HG03521 (cell line): ENCODE results near the gene NECAP2.
"Not testable (repeated sequence)": the region's sequence is repeated elsewhere in the genome, so short reads cannot be mapped to it uniquely, and the experiment has no call there.

ENCODE experiments used
- ATAC-seq: cut with Tn5 transposase; IDR thresholded peaks from one replicate; pipeline ENCODE4 v1.9.1; 2021; ENCODE audit warnings: mild to moderate bottlenecking, moderate library complexity; ENCODE audit not compliant: unreplicated experiment

Gene NECAP2

DNA sequence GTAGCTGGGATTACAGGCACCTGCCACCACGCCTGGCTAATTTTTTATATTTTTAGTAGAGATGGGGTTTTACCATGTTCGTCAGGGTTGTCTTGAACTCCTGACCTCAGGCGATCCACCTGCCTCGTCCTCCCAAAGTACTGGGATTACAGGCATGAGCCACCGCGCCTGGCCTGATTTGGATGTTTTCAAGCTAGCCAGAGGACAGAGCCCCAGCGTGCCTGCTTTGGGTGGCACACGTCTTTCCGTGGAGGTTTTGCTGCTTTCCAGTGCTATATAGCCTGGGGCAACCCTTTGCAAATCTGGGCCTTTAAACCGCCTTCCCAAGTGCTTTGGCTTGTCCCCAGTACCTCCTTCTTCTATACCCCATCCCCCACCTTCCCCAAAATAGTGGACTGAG lies 15.6 kb downstream of the NECAP2 start:
- ATAC-seq = not testable (repeated sequence)

GRCh38 chr1:16458831-16459230 lies 18.3 kb downstream of the NECAP2 start:
- ATAC-seq = no peak

DNA sequence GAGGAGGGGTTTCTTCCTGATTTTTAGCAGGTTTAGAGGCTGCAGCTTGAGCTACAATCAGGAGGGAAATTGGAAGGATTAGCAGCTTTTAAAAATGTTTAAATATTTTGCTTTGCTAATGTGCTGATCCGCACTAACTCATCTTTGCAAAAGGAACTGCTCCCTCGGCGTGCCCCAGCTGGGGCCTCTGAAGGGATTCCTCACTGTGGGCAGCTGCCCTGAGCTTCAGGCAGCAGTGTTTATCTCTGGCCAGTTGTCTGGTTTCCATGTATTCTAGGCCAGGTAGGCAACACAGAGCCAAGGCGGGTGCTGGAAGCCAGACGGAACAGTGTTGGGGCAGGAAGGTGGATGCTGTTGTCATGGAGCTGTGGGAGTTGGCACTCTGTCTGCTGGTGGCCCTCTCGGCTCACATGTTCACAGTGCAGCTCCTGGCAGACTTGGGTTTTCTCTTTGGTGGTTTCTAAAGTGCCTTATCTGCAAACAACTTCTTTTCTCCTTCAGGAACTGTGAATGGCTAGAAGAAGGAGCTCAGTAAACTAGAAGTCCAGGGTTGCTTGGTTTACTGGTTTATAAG lies 18.9 kb downstream of the NECAP2 start:
- ATAC-seq = no peak

GRCh38 chr1:16461681-16462080 lies 21.2 kb downstream of the NECAP2 start:
- no peak for ATAC-seq

DNA sequence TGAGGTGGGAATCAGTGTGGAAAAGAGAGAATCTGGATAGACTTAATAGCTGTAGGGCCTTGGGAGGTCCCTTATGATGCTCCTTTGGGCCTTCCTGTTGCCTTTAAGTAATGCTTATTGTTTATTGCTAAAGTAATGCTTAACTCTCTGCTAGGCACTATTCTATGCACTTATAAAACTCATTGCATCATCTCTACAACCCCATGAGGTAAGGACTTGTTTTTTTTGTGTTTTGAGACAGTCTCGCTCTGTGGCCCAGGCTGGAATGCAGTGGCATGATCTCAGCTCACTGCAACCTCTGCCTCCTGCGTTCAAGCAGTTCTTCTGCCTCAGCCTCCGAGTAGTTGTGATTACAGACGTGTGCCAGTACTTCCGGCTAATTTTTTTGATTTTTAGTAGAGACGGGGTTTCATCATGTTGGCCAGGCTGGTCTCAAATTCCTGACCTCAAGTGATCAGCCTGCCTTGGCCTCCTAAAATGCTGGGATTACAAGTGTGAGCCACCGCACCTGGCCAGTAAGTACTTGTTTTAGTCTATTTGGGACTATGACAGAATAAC lies 22.3 kb downstream of the NECAP2 start:
- ATAC-seq = no peak

GRCh38 chr1:16464917-16465625 lies 24.5 kb downstream of the NECAP2 start:
- ATAC-seq = no peak

DNA sequence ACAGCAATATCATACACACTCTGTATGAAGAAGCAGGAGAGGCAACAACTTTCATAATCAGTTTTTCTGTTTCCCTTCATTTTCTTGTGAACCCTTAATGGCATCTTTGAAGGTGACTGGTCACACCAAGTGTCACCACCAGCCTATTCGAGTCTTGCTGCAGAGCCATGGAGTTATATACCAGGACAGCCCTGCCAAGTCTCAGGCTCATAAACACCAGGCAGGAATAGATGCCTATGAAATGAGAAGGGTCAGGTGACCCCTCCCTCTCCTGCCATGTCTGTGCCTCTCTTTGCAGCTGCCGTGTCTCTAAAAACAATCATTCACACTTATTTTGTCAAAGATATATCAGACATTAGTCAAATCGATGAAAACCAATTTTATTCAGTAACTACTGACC lies 28.0 kb downstream of the NECAP2 start:
- ATAC-seq = no peak

DNA sequence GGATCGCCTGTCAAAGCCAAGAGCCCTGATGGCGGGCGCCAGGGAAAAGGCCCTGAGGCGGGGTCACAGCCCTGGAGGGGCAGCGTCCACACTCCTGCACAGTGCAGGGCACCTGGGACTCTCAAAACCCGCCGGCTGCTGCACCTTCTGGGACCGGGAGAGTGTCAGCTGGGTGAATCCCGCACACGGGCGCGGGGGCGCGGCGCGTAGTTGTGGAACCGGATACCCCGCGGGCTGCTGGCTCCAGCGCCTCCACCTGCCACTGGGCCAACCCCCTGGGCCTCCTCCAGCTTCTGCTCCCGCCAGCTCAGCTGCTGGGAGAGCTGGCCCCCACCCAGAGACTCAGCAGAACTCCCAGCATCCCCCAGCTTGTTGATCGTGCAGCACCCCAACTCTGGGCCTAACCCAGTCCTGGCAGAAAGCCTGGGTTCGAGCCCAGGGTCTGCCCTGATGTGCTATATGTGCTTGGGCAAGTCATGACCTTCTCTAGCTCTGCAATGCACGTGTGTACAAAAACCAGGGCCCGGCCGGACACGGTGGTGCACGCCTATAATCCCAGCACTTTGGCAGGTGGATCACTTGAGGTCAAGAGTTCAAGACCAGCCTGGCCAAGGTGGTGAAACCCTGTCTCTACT lies 33.8 kb downstream of the NECAP2 start:
- ATAC-seq = no peak

- ATAC-seq = not testable (repeated sequence)
Measured at GRCh38 chr1:16474891-16475290, 34.4 kb downstream of the NECAP2 start.

DNA sequence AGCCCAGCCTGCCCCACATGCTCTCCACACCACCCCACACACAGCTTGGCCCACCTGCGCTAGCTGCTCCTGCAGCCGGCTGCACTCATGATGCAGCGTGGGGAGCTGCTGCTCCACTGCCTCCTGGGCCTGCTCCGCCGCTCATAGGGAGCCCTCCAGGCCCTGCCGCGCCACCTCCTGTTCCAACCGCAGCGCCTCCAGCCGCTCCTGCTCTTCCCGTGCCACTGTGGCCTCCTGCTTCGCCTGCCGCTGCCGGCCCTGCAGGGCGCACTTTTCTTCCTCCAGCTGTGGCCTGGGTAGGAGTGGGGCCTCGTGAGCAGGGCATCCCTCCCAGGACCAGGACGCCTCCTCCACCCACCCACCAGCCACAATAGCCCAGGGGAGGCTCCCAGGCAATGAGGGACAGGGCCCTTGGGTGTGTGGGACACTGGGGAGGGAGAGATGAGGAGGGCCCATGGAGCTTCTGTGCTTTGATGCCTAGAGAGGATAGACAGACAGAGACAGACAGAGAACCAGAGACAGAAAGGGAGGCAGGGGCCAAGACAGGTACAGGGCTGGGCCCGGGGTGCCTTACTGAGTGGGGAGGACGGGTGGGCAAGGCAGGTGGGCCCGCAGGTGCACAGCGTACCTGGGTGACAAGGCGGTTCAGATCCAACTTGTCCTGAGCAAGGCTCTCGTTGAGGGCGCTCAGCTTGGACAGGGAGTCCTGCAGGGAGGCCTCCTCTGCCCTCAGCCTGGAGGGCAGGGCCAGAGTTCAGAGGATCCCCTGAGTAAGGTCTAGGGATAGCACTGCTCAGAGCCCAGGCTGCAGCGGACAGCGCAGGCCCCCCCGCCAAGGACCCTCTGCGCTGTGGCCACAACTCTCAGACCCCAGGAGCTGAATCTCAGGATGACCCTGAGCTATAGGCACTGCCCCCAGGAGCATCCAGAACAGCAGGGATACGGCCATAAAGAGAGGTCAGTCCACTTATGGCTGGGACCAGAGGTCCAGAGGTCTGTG lies 35.5 kb downstream of the NECAP2 start:
- not testable (repeated sequence) for ATAC-seq

DNA sequence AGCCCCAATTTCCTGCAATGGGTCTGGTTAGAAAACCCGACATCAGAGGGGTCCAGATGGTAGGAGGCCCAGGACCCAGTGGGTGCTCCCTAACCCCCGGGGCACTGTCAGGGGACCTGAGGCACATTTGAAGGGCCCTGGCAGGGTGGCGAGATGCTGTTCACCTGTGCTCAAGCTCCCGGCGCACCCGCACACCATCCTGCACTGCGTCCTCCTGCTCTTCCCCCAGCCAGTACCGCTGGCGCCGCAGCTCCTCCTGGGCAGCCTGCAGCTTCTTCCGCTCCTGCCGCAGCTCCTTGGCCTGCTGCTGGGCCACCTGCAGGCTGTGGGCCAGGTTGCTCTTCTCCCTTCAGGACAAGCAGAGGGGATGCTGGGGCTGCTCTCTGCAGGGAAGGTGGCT lies 37.6 kb downstream of the NECAP2 start:
- ATAC-seq = no peak

DNA sequence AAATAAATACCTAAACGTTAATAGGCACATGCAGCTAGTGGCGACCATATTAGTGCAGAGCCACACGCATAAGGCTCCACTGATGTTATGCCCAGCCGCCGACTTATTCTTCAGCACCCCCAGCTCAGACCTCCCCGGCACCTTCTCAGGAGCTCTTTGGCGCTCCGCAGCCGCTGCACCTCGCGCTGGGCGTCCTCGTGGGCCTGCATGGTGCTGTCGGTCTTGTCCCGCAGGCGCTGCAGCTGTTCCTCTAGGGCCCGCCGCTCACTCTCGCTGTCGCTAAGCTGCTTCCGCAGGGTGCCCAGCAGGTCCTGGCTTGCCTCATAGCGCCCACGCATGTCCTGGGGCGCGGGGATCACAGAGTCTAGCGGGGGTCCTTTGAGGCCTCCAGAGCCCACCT lies 42.6 kb downstream of the NECAP2 start:
- ATAC-seq = not testable (repeated sequence)

DNA sequence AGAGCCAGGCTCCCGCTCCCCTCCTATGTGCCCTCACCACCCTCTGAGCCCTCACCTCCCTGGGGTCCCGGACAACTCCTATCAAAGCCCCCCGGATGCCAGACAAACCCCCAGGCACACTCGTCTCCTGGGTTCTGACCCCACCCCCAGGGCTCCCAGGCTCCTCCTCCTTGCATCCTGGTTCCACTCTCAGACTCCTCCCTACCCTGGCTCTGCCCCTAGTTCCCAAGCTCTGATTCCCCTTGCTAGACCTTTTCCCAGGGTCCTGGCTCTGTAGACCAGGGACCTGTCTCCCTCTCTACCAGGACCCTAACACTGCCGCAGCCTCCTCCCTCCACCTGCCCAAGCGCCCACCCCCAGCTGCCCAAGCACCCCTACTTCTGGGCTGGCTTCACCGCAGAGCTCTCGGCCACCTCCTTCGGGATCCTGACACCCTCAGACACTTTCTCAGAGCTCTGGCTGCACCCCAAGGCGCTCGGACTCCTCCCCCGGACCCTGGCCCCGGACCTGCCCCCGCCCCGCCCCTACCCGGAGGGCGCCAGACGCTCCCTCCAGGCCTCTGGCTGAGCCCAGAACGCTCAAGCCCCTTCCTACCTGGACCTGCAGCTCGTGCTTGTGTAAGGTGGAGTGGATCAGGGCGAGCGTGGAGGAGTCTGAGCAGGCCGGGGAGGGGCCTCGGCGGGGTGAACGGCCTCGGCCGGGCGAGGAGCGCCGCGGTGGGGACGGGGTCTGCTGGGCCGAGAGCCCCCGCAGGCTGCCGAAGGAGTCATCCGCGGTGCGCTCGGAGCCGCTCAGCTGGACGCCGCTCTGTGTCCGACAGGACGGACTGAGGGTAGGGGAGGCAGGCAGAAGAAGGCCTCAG lies 43.3 kb downstream of the NECAP2 start:
- ATAC-seq = not testable (repeated sequence)

DNA sequence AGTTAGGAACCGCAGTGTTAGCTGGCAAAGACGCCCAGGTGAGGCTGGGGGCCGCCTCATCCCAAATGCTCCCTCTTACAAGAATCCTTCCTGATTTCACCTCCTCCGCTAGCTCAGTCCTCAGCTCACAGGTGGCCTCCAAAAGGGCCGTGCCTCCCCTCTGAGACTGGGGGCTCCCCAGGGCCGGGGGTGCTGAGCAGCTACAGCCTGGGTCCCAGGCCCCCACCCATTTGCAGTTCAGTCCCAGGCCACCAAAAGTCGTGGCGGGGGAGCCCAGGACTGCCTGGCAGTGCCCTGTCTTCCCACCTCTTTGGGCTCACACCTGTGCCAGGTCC lies 43.9 kb downstream of the NECAP2 start:
- no peak for ATAC-seq

GRCh38 chr1:16484931-16485330 lies 44.4 kb downstream of the NECAP2 start:
- no peak for ATAC-seq

DNA sequence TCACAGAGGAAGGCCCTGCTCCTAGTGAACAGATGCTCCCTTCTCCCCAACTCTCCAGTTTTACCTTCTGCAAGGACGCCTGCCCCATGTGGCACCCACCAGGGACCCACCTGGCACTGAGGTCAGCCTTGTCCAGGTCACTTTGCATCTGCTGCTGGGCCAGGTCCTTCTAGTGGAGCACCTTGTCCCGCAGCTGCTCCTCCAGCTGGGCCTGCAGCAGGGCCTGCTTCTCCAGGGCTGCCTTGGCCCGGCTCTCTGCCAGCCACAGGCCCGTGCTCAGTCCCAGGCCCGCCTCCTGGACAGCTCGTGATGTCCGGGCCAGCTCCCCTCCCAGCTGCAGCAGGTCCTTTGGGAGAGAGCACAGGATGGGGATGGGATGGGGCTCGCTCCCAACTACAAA lies 45.8 kb downstream of the NECAP2 start:
- ATAC-seq = not testable (repeated sequence)

- not testable (repeated sequence) for ATAC-seq
Measured at GRCh38 chr1:16487011-16487410, 46.5 kb downstream of the NECAP2 start.

DNA sequence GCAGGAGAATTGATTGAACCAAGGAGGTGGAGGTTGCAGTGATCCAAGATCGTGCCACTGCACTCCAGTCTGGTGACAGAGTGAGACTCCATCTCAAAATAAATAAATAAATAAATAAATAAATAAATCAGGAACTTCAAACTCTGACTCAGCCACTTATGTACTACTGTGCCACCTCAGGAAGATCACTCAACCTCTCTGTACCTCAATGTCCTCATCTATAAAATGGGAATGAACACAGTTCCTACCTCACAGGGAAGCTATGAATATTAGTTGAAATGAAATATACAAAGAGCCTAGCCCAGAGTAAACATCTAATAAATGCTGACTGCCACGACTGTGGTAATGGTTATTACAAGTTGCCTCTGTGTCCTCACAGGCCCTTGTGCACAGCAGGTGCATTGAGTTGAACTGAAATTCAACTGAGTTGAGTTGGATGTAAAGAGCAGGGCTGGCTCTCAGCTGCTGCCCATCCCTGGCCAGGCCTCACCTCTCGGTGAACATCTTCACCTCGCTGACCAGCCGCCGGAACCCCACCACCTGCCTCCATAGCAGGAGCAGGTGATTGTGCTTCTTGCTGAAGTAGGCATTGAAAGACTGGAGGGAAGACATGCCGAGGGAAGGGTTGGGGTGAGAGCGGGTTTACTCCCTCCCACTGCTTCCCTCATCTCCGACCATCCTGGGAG lies 48.8 kb downstream of the NECAP2 start:
- ATAC-seq = not testable (repeated sequence)

DNA sequence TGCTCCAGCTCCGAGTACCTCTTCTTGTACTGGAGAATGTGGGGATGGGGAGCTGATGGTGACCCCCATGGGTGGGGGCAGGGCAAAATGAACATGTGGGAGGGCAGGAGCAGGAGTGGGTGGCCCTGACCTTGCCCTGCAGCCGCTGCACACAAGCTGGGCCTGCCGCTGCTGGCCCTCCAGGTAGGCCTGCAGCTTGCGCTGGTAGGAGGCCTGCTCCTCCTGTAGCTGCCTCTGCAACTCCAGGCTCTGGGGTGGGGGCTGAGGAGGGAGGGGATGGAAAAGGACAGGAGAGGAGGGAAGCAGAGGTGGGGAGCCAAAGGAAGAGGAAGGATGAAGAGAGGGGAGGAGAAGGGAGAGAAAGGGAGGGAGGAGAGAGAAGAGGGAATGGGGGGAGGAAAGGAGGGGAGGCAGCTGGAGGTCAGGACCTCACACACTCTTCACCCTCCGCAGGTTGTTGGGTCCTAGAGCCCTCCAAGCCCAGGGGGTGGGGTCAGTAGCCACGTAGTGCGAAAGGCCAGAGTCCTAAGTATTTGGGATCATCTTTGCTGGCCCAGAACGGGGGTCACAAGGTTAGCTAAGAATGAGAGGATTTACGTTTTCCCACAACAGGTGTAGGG lies 50.6 kb downstream of the NECAP2 start:
- ATAC-seq = no peak
